Uterus (tissue), 4 donors: Measurements from ENCODE around the gene SMG9. TPM values are rescaled to one million over a fixed set of nuclear protein-coding genes. Genes with fewer than 3 reads are reported as not detected.
A peak's percentile ranks its signal among the peaks of the same experiment; 100 is the strongest.

Experiments used
- DNase-seq, 2 donors: peaks; one replicate each; pipeline ENCODE4 v3.0.0-alpha.2; 2019 to 2020
- H3K27ac ChIP-seq, 2 donors: fragments of 200-600 bp; sonication (generic); 1 replicate in 1 of 2; 2 replicates in 1 of 2; pipeline ENCODE4 v1.5.1; 2016 to 2018
- H3K27me3 ChIP-seq, 2 donors: fragments of 200-600 bp; sonication (generic); one replicate each; pipeline ENCODE4 v1.5.1; 2018 to 2019; ENCODE audit warnings: control low read depth in 1 of 2
- H3K36me3 ChIP-seq, 2 donors: fragments of 200-600 bp; sonication (generic); one replicate each; pipeline ENCODE4 v1.5.1; 2019; ENCODE audit warnings: control low read depth in 1 of 2
- H3K4me1 ChIP-seq, 2 donors: fragments of 200-600 bp; sonication (generic); one replicate each; pipeline ENCODE4 v1.5.1; 2018 to 2019; ENCODE audit warnings: control low read depth in 1 of 2
- H3K4me3 ChIP-seq, 2 donors: fragments of 200-600 bp; sonication (generic); 1 replicate in 1 of 2; 2 replicates in 1 of 2; pipeline ENCODE4 v1.5.1; 2018 to 2019; ENCODE audit warnings: mild to moderate bottlenecking in 1 of 2
- H3K9me3 ChIP-seq, 2 donors: fragments of 200-600 bp; sonication (generic); one replicate each; pipeline ENCODE4 v1.5.1; 2019; ENCODE audit warnings: control low read depth in 1 of 2
- POLR2A ChIP-seq, 2 donors: fragments of 450-650 bp; IDR thresholded peaks; one replicate each; pipeline ENCODE4 v1.6.1; 2016; ENCODE audit warnings: antibody characterized with exemption in 2 of 2, mild to moderate bottlenecking in 1 of 2, moderate library complexity in 1 of 2
- intact Hi-C: fragments of 100-400 bp; cut with DNase I; formaldehyde crosslinking; loops from one replicate; pipeline ENCODE4 v1.15.1; 2023; ENCODE audit warnings: low total_unique reads
- total RNA-seq, 4 donors: library from RNA; depleted of rRNA in 3 of 4; stranded (reverse); fragments of >200 nt in 3 of 4; gene quantifications; one replicate each; pipeline versions ENCODE4 v1.1.0 to v1.2.4, GENCODE V29; 2014 to 2023
- TF ChIP-seq, protein P1 (sequence below), 4 experiments: fragments of 200-600 bp in 2 of 4; fragments of 450-650 bp in 2 of 4; sonication (generic) in 2 of 4; IDR thresholded peaks; one replicate each; pipeline ENCODE4 v1.5.1; 2016 to 2019; ENCODE audit warnings: antibody characterized with exemption in 4 of 4, mild to moderate bottlenecking in 2 of 4, moderate library complexity in 1 of 4
- donor health status: DM: yes; HTN: yes; CAD: no.

SMG9 gene
- total RNA-seq, 4 donors from 2014 or later = 14.9 to 44.9 (median 27.2) TPM

- no peaks in the 10 kb centered on the region for H3K36me3 ChIP-seq
- H3K9me3 ChIP-seq = no peaks in the 10 kb centered on the region
- H3K4me3 ChIP-seq = no peak overlapping the region
- H3K27me3 ChIP-seq = no peaks in the 10 kb centered on the region
- TF ChIP-seq, protein P1, sequence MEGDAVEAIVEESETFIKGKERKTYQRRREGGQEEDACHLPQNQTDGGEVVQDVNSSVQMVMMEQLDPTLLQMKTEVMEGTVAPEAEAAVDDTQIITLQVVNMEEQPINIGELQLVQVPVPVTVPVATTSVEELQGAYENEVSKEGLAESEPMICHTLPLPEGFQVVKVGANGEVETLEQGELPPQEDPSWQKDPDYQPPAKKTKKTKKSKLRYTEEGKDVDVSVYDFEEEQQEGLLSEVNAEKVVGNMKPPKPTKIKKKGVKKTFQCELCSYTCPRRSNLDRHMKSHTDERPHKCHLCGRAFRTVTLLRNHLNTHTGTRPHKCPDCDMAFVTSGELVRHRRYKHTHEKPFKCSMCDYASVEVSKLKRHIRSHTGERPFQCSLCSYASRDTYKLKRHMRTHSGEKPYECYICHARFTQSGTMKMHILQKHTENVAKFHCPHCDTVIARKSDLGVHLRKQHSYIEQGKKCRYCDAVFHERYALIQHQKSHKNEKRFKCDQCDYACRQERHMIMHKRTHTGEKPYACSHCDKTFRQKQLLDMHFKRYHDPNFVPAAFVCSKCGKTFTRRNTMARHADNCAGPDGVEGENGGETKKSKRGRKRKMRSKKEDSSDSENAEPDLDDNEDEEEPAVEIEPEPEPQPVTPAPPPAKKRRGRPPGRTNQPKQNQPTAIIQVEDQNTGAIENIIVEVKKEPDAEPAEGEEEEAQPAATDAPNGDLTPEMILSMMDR (IDR thresholded peaks at IDR 0.05) = no peak
- TF ChIP-seq POLR2A (IDR thresholded peaks at IDR 0.05) = no peak
- DNase-seq = no peak
- H3K4me1 ChIP-seq = no peaks in the 10 kb centered on the region
- intact Hi-C loops = loop anchor here (5.0 kb wide), 1 partner anchor 35 kb away; no protein-coding TSS in a partner anchor
- no peak overlapping the region for H3K27ac ChIP-seq
Measured at GRCh38 chr19:43782689-43783231, 28.0 kb upstream of the SMG9 start.

DNA sequence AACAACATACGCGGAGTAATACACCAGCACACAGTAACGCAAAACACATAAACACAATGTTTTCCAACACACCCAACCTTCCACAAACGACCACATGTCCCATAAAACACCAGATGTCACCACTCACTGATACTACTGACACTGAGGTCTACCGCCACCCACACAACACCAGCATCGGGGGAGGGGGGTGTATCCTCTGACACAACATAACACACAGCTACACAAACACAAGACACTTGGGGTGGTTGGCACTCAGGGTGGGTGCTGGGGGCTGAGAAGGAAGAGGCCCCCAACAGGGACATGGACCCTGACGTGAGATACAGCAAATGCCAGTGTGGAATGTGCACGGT is 27.5 kb upstream of the SMG9 start:
- Histone ChIP-seq H3K36me3 (no peaks in the 10 kb centered on the region), H3K4me3 (no peak overlapping the region), H3K4me1 (no peaks in the 10 kb centered on the region), H3K27ac (no peak overlapping the region), H3K9me3 (no peaks in the 10 kb centered on the region), H3K27me3 (no peaks in the 10 kb centered on the region)
- intact Hi-C loops = loop anchor here (5.0 kb wide), 1 partner anchor 35 kb away; no protein-coding TSS in a partner anchor
- TF ChIP-seq, protein P1 (IDR thresholded peaks at IDR 0.05) = no peak
- DNase-seq = no peak

DNA sequence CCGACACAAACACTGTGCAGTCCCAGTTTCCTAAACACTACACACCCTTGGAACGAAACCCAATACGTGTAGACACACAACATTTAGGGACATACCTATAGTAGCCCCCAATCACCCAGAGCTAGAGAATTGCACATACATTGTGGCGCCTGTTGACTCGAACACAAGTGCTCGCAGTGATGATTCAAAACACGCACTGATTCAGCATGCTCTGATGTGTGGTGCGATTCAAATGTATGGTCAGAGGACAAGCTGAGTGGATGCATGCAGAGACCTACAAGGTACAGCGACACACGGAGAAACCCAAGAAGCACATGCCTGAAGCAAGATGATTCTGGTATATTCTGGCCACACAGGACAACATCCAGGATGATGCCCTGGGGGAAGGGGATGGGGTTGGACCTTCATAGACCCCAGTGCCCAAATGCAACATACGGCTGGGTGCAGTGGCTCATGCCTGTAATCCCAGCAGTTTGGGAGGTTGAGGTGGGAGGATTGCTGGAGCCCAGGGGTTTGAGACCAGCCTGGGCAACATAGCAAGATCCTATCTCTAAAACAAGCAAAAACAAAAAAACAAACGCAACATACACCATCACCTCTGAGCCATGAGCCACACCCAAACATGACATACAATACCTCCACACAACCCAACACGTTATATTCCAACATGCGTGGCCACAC is 27.0 kb upstream of the SMG9 start:
- TF ChIP-seq, protein P1 (IDR thresholded peaks at IDR 0.05) = no peak
- TF ChIP-seq POLR2A (IDR thresholded peaks at IDR 0.05) = no peak

GRCh38 chr19:43780706-43781525 is 26.2 kb upstream of the SMG9 start, which contains the start of gene KCNN4:
KCNN4 (minus strand) TSS chr19:43780973; CDS start chr19:43780861, 112 bp downstream.
- Histone ChIP-seq H3K27ac (peak within 1 kb of the TSS in 1 of 2 donors; percentile 14), H3K4me3 (no peak within 1 kb of the TSS), H3K27me3 (no peaks in the 10 kb centered on the region), H3K9me3 (no peaks in the 10 kb centered on the region), H3K4me1 (no peaks in the 10 kb centered on the region), H3K36me3 (no peaks in the 10 kb centered on the region)
- intact Hi-C loops = loop anchor here (5.0 kb wide), 1 partner anchor 34 kb away; no protein-coding TSS in a partner anchor
- no peak for TF ChIP-seq POLR2A (IDR thresholded peaks at IDR 0.05)
- TF ChIP-seq, protein P1 (IDR thresholded peaks at IDR 0.05) = no peak
- no peak for DNase-seq

More for the DNA sequence above, 27.0 kb upstream of the SMG9 start:
- no peaks in the 10 kb centered on the region for H3K36me3 ChIP-seq
- H3K4me1 ChIP-seq = no peaks in the 10 kb centered on the region
- H3K9me3 ChIP-seq = no peaks in the 10 kb centered on the region
- H3K27ac ChIP-seq = no peak overlapping the region
- H3K27me3 ChIP-seq = no peaks in the 10 kb centered on the region
- no peak overlapping the region for H3K4me3 ChIP-seq
- intact Hi-C loops = loop anchor here (5.0 kb wide), 1 partner anchor 34 kb away; no protein-coding TSS in a partner anchor
- no peak for DNase-seq
